ENCODE data around the gene EXD3.
"Not testable (repeated sequence)": the region's sequence is repeated elsewhere in the genome, so short reads cannot be mapped to it uniquely, and the experiment has no call there.

The EXD3 gene

GRCh38 chr9:137354845-137355760 is 67.9 kb downstream of the EXD3 start:
- no peak for DNase-seq

- DNase-seq: no peak
These were observed 68.7 kb downstream of the EXD3 start for GRCh38 chr9:137354153-137354844.

- no peak for DNase-seq
These were observed 69.5 kb downstream of the EXD3 start for GRCh38 chr9:137353223-137354152.

GRCh38 chr9:137352511-137353222 is 70.3 kb downstream of the EXD3 start:
- no peak for DNase-seq

GRCh38 chr9:137351781-137352501 is 71.0 kb downstream of the EXD3 start:
- no peak for DNase-seq

- DNase-seq: no peak
These were observed 72.0 kb downstream of the EXD3 start for GRCh38 chr9:137350696-137351584.

- DNase-seq: no peak
These were observed 73.4 kb downstream of the EXD3 start for GRCh38 chr9:137349471-137350033.

- no peak for DNase-seq
These were observed 74.0 kb downstream of the EXD3 start for GRCh38 chr9:137348769-137349470.

DNA sequence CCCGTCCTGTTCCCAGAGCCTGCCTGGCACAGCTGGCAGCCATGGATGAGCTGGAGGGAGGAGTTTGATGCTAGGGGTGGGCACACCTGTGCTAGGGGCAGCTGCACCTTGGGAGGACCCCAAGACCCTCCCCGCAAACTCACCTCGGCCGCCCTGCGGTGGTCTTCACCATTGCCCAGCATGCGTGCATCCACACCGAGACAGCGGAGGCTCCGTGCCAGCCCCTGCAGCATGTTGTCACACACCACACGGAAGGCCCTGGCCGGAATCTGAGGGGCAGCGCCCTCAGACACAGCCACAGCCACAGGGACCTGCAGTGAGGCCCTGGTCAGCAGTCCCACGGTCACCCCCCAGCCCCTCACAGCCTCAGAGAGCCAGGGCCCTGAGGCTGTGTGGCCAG is 75.0 kb downstream of the EXD3 start:
- no peak for DNase-seq

DNA sequence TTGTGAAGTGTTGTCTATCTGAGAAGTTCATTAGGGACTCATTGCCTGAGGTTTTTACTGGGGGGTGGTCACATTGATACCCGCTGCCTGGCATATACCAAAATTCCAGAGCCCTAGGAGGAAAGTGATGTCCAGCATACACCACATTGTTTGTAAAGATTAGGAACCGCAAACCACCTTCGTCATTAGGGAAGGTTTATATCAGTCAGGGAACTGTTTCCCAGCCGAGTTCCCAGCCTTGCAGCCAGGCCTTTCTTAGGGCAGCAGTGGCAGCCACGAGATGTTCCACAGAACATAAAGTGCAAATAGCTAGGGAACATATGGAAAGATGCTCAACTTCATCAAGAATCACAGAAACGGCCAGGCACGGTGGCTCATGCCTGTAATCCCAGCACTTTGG is 80.5 kb downstream of the EXD3 start:
- DNase-seq: no peak

DNA sequence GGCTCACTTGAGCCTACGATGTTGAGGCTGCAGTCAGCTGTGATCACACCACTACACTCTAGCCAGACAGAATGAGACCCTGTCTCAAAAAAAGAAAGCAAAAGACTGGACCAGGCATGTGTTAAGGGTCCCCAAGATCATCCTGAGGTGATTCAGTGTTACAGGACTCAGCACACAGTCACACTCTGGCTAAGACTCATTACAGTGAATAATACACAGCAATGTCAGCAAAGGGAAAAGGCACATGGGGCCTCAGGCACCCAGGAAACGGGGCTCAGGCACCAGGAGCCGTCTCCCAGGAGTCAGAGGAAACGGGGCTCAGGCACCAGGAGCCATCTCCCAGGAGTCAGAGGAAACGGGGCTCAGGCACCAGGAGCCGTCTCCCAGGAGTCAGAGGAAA is 81.7 kb downstream of the EXD3 start:
- DNase-seq: no peak

GRCh38 chr9:137339908-137340462 is 83.0 kb downstream of the EXD3 start:
- not testable (repeated sequence) for DNase-seq

DNA sequence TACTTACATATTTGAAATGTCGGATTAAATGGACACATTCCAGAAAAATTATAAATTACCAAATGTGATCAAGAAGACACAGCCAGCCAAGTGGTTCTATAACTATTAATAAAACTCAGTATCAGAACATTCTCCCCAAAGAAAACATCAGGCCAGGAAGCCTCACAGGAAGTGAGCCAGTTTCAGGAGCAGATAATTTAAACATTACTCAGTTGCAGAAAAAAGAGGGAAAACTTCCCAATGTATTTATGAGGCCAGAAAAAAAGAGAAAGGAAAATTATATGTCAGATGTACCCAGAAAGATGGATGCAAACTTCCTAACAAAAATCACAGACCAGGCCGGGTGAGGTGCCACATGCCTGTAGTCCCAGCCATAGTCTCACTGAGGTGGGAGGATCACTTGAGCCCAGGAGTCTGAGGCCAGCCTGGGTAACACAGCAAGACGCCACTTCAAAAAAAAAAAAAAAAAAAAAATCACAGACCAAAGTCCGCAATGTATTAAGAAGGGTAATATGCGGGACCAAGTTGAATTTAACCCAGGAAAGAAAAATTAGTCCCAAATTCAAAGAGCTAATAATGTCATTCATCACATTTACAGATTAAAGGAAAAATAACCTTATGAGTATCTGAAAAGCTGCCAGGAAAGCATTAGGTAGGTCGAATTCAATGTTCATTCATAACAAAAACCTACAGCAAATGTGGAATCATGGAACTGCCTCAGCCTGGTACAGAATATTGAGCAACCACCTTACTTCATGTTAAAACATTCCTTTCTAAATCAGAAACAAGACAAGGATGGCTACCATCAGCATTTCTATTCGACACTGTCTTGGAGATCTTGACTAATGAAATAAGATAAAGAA is 83.7 kb downstream of the EXD3 start:
- no peak for DNase-seq

- no peak for DNase-seq
These were observed 86.2 kb downstream of the EXD3 start for GRCh38 chr9:137336735-137337134.

DNA sequence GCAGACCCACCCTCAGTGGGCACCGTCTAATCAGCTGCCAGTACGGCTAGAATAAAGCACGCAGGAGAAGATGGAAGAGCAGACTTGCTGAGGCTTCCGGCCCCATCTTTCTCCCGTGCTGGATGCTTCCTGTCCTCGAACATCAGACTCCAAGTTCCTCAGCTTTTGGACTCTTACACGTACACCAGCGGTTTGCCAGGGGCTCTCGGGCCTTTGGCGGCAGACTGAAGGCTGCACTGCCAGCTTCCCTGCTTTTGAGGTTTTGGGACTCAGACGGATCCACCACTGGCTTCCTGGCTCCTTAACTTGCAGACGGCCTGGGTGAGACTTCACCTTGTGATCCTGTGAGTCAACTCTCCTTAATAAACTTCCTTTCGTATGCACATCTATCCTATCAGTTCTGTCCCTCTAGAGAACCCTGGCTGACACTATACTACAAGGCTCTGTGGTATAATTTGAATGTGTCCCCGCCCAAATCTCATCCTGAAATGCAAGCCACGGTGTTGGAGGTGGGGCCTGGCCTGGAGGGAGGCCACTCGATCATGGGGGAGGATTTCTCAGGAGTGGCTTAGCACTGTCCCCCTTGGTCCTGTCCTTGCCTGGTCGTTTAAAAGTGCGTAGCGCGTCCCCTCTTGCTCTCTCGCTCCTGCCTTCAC is 89.8 kb downstream of the EXD3 start:
- DNase-seq: no peak

DNA sequence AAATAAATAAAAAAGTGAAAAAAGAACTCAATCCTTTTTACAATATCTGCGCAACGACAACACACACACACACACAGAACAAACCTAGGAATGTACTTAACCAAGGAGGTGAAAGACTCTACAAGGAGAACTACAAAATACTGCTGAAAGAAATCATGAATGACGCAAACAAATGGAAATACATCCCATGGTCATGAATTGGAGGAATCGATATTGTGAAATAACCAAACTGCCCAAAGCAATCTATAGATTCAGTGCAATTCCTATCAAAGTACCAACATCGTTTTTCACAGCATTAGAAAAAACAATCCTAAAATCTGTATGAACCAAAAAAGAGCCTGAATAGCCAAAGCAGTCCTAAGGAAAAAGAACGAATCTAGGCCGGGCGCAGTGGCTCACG is 91.0 kb downstream of the EXD3 start:
- DNase-seq: no peak

GRCh38 chr9:137330689-137331088 is 92.3 kb downstream of the EXD3 start:
- DNase-seq: no peak

- DNase-seq: not testable (repeated sequence)
These were observed 93.4 kb downstream of the EXD3 start for GRCh38 chr9:137329590-137329989.

Measured in NCI-H446 (cell line).